HepG2 (cell line): ENCODE measurements around the gene ABCB10. TPM values are rescaled to one million over a fixed set of nuclear protein-coding genes. Genes with fewer than 3 reads are reported as not detected.
A peak's percentile ranks its signal among the peaks of the same experiment; 100 is the strongest.

ENCODE experiments used
- ARID5B ChIP-seq: IDR thresholded peaks from 2 replicates; pipeline ENCODE4 v1.4.0; 2020; ENCODE audit warnings: mild to moderate bottlenecking, missing genetic modification reagents
- BRF2 ChIP-seq: sonication (generic); formaldehyde crosslinking; IDR thresholded peaks from 2 replicates; pipeline ENCODE4 v1.8.1; 2022; ENCODE audit warnings: mild to moderate bottlenecking, missing genetic modification reagents
- CBX1 ChIP-seq: IDR thresholded peaks from one replicate; pipeline ENCODE4 v1.6.1; 2016; ENCODE audit warnings: antibody characterized with exemption, low read depth
- CHD4 ChIP-seq: fragments of 200-600 bp; sonication (generic); IDR thresholded peaks from 2 replicates; pipeline ENCODE4 v1.7.0; 2017; ENCODE audit warnings: mild to moderate bottlenecking, low read length, borderline replicate concordance
- DNMT3B ChIP-seq: conservative IDR thresholded peaks from 2 replicates; pipeline ENCODE4 v1.6.1; 2016; ENCODE audit warnings: missing biosample characterization, control low read depth
- EEA1 ChIP-seq: sonication (generic); formaldehyde crosslinking; IDR thresholded peaks from 2 replicates; pipeline ENCODE4 v1.5.1; 2020; ENCODE audit warnings: mild to moderate bottlenecking, missing genetic modification reagents, borderline replicate concordance
- KAT7 ChIP-seq: IDR thresholded peaks from 2 replicates; pipeline ENCODE4 v1.6.1; 2018; ENCODE audit warnings: borderline replicate concordance, missing compliant biosample characterization
- MTF1 ChIP-seq: sonication (generic); formaldehyde crosslinking; IDR thresholded peaks from 2 replicates; pipeline ENCODE4 v1.5.0; 2020; ENCODE audit warnings: missing genetic modification reagents
- NFYC ChIP-seq: IDR thresholded peaks from 2 replicates; pipeline ENCODE4 v1.6.1; 2016; ENCODE audit warnings: missing genetic modification reagents, missing compliant biosample characterization
- NR3C1 ChIP-seq: sonication (generic); formaldehyde crosslinking; IDR thresholded peaks from 2 replicates; pipeline ENCODE4 v1.4.0; 2020; ENCODE audit warnings: missing genetic modification reagents
- PRMT3 ChIP-seq: sonication (generic); formaldehyde crosslinking; IDR thresholded peaks from 2 replicates; pipeline ENCODE4 v1.8.1; 2022; ENCODE audit warnings: low read depth, mild to moderate bottlenecking, moderate library complexity, missing genetic modification reagents, borderline replicate concordance
- RXRB ChIP-seq: IDR thresholded peaks from 2 replicates; pipeline ENCODE4 v1.6.1; 2016; ENCODE audit warnings: borderline replicate concordance, missing genetic modification reagents, missing compliant biosample characterization
- SIN3B ChIP-seq: fragments of 150-350 bp; IDR thresholded peaks from 2 replicates; pipeline ENCODE4 v1.6.1; 2014; ENCODE audit warnings: low read length
- TAF1 ChIP-seq: sonication (generic); formaldehyde crosslinking; IDR thresholded peaks from 2 replicates; pipeline ENCODE4 v1.4.0; 2020; ENCODE audit warnings: missing genetic modification reagents
- TSC22D2 ChIP-seq: sonication (generic); formaldehyde crosslinking; IDR thresholded peaks from 2 replicates; pipeline ENCODE4 v1.5.1; 2020; ENCODE audit warnings: missing genetic modification reagents, mild to moderate bottlenecking, borderline replicate concordance
- ZBTB1 ChIP-seq: sonication (generic); formaldehyde crosslinking; IDR thresholded peaks from 2 replicates; pipeline ENCODE4 v1.4.0; 2020; ENCODE audit warnings: missing genetic modification reagents, borderline replicate concordance
- ZFP36 ChIP-seq: fragments of 150-350 bp; IDR thresholded peaks from 2 replicates; pipeline ENCODE4 v1.6.1; 2018; ENCODE audit warnings: borderline replicate concordance, low read length, low read depth; ENCODE audit not compliant: partially characterized antibody
- ZFP91 ChIP-seq: sonication (generic); formaldehyde crosslinking; IDR thresholded peaks from 2 replicates; pipeline ENCODE4 v1.9.0; 2022; ENCODE audit warnings: missing genetic modification reagents, mild to moderate bottlenecking, borderline replicate concordance
- ZKSCAN5 ChIP-seq: sonication (generic); formaldehyde crosslinking; IDR thresholded peaks from 2 replicates; pipeline ENCODE4 v1.5.1; 2020; ENCODE audit warnings: mild to moderate bottlenecking, missing genetic modification reagents
- ZNF143 ChIP-seq: sonication (generic); formaldehyde crosslinking; IDR thresholded peaks from 2 replicates; pipeline ENCODE4 v1.4.0; 2020; ENCODE audit warnings: missing genetic modification reagents
- ZNF354B ChIP-seq: sonication (generic); formaldehyde crosslinking; IDR thresholded peaks from 2 replicates; pipeline ENCODE4 v1.8.0; 2022; ENCODE audit warnings: mild to moderate bottlenecking, missing genetic modification reagents
- ZNF543 ChIP-seq: sonication (generic); formaldehyde crosslinking; IDR thresholded peaks from 2 replicates; pipeline ENCODE4 v1.4.0; 2020; ENCODE audit warnings: mild to moderate bottlenecking, missing genetic modification reagents
- ZNF558 ChIP-seq: sonication (generic); formaldehyde crosslinking; IDR thresholded peaks from 2 replicates; pipeline ENCODE4 v1.9.0; 2022; ENCODE audit warnings: mild to moderate bottlenecking, missing genetic modification reagents, borderline replicate concordance
- polyA plus RNA-seq, 8 experiments: library from polyadenylated mRNA; depleted of rRNA in 3 of 8; stranded (reverse) in 7 of 8; unstranded in 1 of 8; fragments of >200 nt; fragmentation: Illumina TruSeq in 4 of 8; extraction: Trizol in 4 of 8; gene quantifications; 2 replicates each; pipeline versions ENCODE4 v1.2.1 to v1.2.3, GENCODE V29; 2011 to 2016; ENCODE audit warnings: low read depth in 4 of 8, missing spikeins in 1 of 8, mixed read lengths in 1 of 8; ENCODE audit not compliant: insufficient read depth in 1 of 8
- total RNA-seq, 5 experiments: library from RNA; depleted of rRNA; stranded (reverse); fragments of >200 nt; fragmentation: Illumina TruSeq; extraction: Trizol; gene quantifications; 2 replicates each; pipeline ENCODE4 v1.2.3, GENCODE V29; 2016; ENCODE audit warnings: low read depth in 1 of 5

Gene ABCB10
- total and polyA plus RNA-seq, 2 of the 13 experiments (the other 11 are each of a cell fraction or from before 2014, with no cell fraction given), result 11.2 to 28.9 TPM

GRCh38 chr1:229507951-229508822 lies 50.3 kb downstream of the ABCB10 start, which contains the start of gene NUP133 (continued):
- TF ChIP-seq ARID5B (CRISPR knock-in tag), result peak; percentile 64; the same call in 1 of the 2 replicates
- TF ChIP-seq SIN3B, result peak; percentile 85
- no peak for TF ChIP-seq BRF2 (CRISPR knock-in tag)
- peak; percentile 63 for TF ChIP-seq NFYC (CRISPR knock-in tag)
- TF ChIP-seq PRMT3 (CRISPR knock-in tag), result no peak
- peak; percentile 94 for TF ChIP-seq TAF1 (CRISPR knock-in tag)
- peak; percentile 50 for TF ChIP-seq CBX1
- TF ChIP-seq ZNF354B (CRISPR knock-in tag), result no peak
- no peak for TF ChIP-seq ZBTB1 (CRISPR knock-in tag)
- 0 out of 2 replicates have a peak, but pooled peaks have one; percentile 51 for TF ChIP-seq TSC22D2
- TF ChIP-seq EEA1, result no peak
- TF ChIP-seq MTF1 (CRISPR knock-in tag), result no peak
- peak; percentile 49; the same call in 1 of the 2 replicates for TF ChIP-seq RXRB (CRISPR knock-in tag)
- TF ChIP-seq ZNF143, result peak; percentile 83
- no peak for TF ChIP-seq ZNF558 (CRISPR knock-in tag)
- no peak for TF ChIP-seq NR3C1
- no peak for TF ChIP-seq CHD4
- peak; percentile 89; the same call in 1 of the 2 replicates for TF ChIP-seq KAT7
- peak; percentile 91 for TF ChIP-seq ZFP91 (CRISPR knock-in tag)
- no peak for TF ChIP-seq ZFP36
- no peak for TF ChIP-seq ZNF543 (CRISPR knock-in tag)
- TF ChIP-seq DNMT3B (CRISPR knock-in tag), result 0 out of 2 replicates have a peak, but pooled peaks have one; percentile 46
- TF ChIP-seq ZKSCAN5, result no peak
